GM23338 (cell line): ENCODE results near the gene TAF4.

Experiments used
- CTCF ChIP-seq, 2 experiments: fragments of 200-600 bp in 1 of 2; sonication (generic) in 1 of 2; conservative IDR thresholded peaks; 2 replicates each; pipeline versions ENCODE4 v1.5.1 to v1.6.1; 2016 to 2017; ENCODE audit warnings: antibody characterized with exemption in 2 of 2, low read depth in 2 of 2, mild to moderate bottlenecking in 2 of 2, moderate library complexity in 1 of 2
- ZNF114 ChIP-seq: fragments of 250-450 bp; sonication (Bioruptor Pico); IDR thresholded peaks from 2 replicates; pipeline ENCODE4 v1.5.0; 2020; ENCODE audit warnings: mild to moderate bottlenecking, moderate library complexity

- TF ChIP-seq CTCF (conservative IDR thresholded peaks at IDR 0.05; ENCODE audit: low read depth in 2 of 2) (no peak), ZNF114 (CRISPR knock-in tag) (no peak)
Observed at GRCh38 chr20:61997891-61998290, 67.8 kb downstream of the TAF4 start.
